HPDE6-E6E7 (cell line): ENCODE measurements around the gene IL21R.
"Not testable (repeated sequence)": the region's sequence is repeated elsewhere in the genome, so short reads cannot be mapped to it uniquely, and the experiment has no call there.

Experiments
- DNase-seq: peaks from one replicate; pipeline ENCODE4 v3.0.0; 2011; ENCODE audit warnings: missing footprints; ENCODE audit errors: extremely low spot score

The IL21R gene

DNA sequence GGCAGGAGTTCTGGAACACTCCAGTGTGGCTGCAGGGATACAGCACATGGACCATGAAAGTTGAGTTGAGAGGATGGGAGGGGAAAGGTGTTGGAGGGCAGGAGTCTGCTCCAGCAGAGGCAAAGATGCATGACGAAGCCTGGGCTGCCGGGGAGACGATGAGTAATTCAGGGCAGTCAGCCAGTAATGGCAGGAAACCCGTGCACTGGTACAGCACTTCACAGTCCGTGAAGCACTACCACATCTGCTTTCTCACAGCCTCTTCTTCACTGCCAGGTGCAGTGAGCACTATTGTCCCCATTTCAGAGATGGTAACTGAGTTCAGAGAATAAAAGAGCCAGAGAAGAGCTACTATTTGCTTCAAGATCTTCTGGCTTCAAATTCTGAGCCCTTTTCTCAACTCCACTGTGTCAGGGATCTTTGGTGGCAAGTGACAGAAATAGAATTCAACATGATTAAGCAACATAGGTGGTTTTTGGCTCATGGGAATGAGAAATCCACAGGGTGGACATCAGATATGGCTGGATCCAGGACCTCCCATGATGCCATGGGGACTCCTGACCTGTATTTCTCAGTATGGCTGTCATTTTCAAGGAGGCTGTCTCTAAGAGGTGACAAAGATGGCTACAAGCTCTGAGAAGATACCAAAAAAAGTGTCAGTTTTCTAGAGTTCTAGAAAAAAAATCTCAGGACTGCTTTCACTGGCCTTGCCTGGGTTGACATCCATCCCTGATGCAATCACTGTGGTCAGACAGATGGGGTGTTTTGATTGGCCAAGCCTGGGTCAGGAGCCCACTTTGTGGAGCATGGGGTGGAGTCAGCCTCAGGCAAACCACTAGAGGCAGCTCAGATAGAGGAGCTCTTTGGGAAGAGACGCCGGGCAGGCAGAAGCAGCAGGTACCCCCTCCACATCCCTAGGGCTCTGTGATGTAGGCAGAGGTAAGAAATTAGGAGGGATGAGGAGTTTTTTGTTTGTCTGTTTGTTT is 24.7 kb downstream of the IL21R start:
- peak; percentile 88 for DNase-seq

DNA sequence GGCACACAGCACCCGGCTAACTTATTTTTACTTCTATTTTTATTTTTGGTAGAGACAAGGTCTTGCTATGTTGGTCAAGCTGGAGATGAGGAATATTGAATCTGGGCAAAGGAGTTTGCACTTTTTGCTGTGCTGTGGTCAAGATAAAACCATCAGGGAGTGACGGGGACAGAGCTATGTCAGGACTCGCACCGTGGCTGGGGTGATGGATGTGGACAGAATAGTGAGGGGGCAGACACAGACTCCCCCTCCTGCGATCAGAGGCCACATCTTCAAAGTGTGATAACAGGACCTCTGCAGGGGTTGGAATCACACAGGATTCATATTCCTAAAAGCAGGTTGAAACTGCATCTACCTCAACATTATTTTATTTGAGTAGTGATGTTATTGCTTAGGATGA is 25.6 kb downstream of the IL21R start:
- no peak for DNase-seq

DNA sequence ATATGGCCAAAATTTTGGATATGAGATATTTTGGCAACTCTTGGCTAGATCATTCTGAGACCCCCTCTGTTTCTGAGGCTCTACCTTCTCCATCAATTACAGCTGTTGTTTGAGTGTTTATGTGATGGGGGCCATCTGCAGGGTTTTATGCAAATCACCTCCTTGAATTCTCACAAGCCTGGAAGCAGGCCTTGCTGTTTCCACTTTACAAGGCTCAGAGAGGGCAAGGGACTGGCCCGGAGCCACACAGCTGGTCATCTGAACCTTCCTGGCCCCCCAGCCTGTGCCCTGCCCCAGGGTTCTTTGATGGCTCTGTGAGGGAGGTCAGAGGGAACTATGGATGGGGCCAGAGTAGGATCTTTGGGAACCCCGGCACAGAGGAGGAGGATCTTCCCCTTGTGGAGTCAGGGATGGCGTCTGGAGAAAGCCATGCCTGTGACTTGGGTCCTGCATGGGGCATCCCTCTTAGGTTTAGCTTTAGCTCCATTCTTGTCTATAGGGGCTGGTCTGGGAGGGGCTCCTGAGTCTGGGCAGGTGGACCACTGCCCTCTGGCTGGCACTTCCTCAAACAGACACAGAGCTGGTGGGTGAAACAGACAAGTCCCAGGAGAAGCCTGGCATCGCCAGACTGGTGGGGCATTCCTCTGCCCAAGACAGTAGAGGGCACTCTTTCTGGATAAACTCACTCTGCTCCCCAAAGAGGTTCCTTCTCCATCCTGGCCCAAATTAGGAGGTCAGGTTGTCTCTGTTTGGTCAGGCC is 26.2 kb downstream of the IL21R start:
- no peak for DNase-seq

DNA sequence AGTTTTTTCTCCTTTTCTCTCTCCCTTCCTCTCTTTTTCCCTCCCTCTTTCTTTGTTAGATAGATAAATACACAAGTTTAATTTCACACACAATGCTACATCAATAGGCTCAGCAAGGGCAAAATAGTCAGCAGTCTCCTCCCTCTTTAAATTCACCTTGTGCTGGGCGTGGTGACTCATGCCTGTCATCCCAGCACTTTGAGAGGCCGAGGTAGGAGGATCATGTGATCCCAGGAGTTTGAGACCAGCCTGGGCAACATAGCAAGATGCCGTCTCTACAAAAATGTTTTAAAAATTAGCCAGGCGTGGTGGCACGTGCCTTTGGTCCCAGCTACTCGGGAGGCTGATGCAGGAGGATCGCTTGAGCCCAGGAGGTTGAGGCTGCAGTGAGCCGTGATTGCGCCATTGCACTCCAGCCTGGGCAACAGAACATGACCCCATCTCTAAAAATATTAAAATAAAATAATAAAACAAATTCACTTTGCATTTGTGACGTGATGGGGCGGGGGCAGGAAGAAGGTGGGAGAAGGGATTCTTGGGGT is 27.4 kb downstream of the IL21R start:
- no peak for DNase-seq

DNA sequence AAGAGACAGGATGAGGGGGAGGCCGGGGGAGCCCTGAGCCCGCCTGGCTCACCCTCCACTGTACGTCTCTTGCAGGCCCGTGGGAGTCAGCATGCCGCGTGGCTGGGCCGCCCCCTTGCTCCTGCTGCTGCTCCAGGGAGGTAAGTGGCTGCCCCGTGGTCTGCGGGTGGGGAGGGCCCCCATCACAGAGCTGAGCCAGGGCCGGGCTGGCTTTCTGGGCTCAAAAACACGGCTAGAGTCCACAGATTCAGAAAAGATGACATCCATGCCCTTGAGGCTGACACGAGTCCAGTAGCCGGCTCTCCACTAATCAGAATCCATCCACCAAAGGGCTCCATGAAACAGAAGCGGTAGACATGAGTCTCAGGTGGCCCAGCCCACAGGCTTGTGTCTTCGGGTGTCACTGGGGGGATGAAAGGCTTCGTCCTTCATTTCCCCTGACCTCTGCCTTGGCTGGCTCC is 28.0 kb downstream of the IL21R start:
- DNase-seq, result no peak

DNA sequence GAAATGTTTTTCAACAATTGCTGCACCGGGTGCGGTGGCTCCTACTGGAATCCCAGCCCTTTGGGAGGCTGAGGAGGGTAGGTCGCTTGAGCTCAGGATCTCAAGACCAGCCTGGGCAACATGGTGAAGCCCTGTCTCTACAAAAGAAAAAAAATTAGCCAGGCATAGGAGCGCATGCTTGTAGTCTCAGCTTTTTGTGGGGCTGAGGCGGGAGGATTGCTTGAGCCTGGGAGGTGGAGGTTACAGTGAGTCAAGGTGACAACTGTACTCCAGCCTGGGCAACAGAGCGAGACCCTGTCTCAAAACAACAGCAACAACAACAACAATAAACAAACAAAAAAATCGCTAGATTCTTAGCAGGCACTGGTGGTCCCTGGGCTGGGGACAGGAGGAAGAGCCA is 28.5 kb downstream of the IL21R start:
- no peak for DNase-seq

DNA sequence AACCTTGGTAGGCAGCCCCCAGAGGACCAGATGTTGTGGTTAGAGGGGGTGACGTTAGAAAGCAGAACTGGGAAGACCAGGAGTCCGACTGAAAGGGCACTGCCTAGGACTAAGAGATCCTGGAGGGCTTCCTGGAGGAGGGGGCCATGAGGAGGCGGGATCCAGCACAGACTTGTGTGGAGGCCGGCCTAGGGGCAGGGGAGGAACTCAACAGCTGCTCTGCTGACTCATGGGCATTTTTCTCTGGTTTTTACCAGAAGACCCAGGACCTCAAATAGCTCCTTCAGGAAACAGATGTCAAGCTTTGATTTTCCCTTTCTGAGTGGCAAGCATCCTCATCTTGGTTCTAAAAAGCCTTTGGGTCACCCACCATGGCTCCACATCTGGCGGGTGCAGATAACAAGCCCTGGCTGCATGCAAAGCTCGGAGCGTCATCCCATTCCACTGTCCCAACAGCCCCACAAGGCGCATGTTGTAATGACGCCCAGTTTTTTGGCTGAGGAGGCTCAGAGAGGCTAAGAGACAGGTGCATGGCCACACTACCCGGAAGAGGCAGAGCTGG is 29.0 kb downstream of the IL21R start:
- no peak for DNase-seq

DNA sequence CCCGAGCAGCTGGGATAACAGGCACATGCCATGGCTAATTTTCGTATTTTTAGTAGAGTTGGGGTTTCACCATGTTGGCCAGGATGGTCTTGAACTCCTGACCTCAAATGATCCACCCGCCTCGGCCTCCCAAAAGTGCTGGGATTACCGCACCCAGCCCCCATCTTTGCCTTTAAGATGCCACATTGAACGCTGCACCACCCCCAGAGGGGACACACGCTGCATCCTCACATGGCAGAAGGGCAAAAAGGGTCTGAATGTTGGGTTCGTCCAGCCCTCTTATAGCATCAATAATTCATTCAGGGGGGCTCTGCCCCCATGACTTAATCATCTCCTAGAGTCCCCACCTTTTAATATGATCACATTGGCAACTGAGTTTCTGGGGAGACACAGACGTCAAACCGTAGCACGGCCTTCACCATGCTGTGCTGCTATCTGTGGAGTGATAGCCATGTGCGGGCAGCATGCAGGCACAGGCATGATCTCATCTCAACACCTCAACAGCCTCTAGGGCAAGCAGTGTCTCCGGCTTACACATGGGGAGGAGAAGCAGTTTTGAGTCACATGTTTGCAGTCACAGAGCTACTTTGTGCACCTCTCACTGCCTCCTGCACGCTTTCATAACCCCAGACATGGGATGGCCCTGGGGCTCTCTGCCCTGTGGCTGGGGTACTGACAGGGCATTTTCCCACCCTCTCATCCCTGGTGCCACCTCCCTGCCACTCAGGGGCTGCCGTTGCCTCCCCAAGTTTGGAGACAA is 30.0 kb downstream of the IL21R start:
- peak; percentile 85 for DNase-seq

DNA sequence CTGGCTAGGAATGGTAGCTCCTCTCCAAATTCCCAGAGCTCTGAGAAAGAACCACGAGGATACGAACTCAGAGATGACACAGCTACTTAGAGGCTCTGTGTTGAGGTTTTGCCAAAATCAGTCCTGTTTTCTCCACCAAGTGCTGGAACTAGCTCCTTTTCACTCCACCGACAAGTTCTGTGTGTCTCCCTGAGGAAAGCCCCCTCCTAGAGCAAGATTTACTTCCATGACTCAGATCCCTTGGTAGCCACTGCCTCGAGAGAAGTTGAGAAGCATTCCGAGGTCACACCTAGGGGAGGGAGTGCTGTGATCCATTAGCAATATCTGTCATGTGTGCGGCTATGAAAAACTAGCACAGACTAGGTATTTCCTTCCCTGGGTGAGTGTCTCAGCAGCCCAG is 30.6 kb downstream of the IL21R start:
- peak; percentile 82 for DNase-seq

DNA sequence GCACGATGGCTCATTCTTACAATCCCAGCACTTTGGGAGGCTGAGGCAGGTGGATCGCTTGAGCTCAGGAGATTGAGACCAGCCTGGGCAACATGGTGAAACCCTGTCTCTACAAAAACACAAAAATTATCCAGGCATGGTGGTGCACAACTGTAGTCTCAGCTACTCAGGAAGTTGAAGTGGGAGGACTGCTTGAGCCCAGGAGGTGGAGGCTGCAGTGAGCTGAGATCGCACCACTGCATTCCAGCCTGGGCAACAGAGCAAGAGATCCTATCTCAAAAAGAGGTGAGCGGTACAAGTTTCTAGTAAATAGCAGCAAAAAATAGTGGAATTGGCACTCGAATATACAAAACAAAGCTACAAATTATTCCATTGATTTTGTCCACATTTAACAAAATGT is 31.2 kb downstream of the IL21R start:
- DNase-seq, result not testable (repeated sequence)

DNA sequence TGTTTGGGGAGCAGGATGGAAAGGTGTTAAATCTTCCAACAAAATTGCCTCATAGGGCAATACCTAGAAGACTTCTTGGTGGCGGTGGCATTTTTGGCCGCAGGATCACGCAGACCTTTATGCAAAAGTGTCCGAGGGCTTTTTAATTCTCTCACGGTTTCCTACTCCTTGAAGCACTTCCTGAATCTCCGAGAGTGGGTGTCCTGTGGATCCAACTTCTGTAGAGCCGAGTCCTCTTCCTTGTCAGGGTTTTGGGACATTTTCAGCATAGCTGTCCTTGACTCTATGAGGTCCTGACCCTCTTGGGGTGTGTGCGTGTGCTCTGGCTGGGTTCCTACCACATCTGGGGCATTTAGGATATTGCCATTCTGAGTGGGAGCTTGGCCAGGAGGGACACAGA is 31.7 kb downstream of the IL21R start:
- no peak for DNase-seq

DNA sequence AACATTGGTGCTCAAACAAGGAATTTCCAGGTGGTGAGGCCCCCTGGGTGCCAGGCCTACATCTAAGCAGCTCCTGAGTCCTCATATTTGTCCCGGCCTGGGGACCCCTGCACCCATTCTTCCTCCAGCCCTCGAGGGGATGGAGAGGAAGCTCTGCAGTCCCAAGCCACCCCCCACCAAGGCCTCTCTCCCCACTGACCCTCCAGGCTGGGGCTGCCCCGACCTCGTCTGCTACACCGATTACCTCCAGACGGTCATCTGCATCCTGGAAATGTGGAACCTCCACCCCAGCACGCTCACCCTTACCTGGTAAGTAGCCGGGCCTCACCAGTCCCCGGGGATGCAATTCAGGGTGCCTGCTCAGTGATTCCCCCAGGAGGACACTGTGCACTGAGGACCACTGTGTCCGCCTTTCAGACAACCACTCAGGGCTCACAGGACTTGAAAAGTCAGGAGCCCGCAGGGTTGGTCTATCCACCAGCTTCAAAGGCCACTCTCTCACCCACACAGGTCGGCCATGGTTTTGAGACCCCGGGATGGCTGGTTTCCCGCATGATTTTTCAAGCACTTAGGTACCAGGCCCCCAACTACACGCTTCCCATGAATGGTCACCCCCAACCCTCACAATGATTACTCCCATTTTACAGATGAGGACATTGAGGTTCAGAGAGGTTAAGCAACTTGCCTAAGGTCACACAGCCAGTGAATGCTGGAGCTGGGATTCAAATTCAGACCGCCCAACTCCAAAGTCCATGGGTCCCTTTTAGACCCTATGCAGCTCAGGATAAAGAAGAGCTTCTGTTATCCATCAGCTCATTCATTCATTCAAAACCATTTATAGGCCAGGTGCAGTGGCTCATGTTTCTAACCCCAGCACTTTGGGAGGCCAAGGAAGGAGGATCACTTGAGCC is 32.4 kb downstream of the IL21R start:
- no peak for DNase-seq

DNA sequence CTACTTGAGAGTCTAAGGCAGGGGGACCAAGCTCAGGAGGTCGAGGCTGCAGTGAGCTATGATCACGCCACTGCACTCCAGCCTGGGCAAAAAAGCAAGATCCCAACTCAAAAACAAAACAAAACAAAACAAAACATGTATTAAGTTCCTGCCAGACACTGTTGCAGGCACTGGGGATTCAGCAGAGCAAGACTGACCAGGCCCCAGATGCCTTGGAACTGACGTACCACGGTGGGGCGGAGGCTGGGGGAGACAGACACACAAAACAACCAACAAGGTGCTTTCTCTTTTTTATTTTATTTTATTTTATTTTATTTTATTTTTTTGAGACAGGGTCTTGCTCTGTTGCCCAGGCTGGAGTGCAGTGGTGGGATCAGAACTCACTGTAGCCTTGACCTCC is 33.2 kb downstream of the IL21R start:
- DNase-seq, result not testable (repeated sequence)

DNA sequence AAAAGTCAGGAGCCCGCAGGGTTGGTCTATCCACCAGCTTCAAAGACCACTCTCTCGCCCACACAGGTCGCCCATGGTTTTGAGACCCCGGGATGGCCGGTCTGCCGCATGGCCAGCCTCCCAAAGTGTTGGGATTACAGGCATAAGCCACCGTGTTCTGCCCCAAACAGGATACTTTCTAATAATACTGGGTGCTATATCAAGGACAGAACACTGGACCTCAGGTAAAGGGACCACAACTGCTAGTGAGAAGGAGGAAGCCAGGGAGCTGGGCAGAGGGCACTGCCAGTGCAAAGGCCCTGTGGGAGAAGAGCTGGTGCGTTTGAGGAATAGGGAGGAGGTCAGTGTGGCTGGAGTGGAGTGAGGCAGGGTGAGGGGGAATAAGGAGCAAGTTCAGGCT is 34.1 kb downstream of the IL21R start:
- no peak for DNase-seq

DNA sequence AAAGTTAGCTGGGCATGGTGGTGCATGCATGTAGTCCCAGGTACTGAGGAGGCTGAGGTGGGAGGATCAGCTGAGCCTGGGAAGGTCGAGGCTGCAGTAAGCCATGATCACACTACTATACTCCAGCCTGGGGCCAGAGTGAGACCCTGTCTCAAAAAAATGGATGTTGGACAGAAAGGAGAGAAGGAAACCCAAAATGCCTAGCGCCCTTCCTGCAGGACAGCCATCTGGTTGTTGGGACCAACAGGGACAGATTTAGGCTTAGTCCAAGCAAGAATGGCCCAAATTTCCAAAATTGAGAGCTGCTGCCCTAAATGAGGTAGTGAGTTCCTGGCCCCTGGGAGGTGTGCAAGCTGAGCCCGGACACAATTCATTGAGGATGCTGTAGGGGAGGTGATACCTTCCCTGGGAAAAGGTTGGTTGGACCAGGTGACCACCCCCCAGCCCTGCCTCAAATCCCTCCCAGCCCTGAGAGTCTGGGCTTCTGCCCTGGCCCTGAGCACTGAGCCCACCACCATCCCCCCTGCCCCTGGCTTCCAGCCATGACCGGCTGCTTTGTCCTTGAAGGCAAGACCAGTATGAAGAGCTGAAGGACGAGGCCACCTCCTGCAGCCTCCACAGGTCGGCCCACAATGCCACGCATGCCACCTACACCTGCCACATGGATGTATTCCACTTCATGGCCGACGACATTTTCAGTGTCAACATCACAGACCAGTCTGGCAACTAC is 35.1 kb downstream of the IL21R start:
- no peak for DNase-seq

DNA sequence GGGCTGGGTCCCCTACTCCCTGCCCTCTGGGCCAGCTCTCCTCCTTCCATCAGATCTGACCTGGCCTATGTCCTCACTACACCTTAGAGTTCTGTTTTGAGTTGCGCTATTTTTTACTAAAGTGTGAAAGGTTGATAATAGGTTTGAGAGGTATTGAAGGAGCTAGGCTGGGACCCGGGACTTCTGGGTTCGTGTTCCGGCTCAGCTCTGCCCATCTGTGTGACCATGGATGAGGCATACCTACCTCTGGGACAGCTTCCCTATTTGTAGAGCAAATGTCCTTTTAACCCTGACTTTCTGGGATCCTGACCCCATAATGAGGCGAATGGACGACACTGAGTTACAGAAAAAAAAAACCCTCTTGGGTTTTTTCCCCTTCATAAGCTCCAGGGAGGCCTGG is 36.0 kb downstream of the IL21R start:
- no peak for DNase-seq

DNA sequence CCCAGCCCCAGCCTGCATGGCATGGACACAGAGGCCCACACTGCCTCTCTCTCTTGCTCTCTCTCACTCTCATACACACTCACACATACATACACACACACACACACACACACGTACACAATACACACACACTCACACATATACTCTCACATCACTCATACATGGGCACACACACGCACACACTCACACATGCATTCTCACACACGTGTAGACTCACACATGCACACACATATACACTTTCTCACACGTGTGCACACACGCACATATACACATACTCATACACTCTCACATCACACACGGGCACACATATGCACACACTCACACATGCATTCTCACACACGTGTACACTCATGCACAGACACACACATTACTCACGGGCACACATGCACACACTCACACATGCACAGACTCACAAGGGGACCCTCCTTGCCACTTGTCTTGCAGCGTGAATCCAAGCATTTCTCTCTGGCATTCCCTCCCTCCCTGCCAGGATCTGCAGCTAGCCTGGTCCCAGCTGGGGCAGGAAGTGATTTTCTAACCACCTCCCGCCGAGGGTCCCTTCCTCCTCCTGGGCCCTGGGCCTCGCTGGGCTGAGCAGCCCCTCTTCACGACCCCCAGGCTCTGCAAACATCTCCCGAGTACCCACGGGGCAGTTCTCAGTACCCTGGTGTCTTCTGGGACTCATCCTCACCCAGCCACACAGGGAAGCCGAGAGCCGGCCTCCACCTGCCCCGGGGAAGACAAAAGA is 37.5 kb downstream of the IL21R start:
- no peak for DNase-seq

DNA sequence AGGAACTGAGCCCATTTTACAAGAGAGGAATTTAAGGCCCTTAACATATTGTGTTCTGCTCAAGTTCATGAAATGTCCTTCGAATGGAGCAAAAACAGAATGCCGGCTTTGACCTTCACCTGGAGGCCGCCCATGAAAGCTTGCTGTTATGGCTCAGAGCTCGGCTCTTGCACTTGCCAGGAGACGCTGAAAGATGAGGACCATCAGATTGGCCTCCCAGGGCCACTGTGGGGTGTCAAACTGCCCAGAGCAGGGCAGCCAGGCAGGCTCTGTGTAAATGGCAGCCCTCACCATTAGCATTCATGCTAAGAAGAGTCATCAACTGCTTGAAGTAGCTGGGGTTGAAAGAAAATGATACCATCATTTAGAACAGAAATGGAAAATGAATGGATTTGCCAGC is 39.3 kb downstream of the IL21R start:
- DNase-seq, result no peak

DNA sequence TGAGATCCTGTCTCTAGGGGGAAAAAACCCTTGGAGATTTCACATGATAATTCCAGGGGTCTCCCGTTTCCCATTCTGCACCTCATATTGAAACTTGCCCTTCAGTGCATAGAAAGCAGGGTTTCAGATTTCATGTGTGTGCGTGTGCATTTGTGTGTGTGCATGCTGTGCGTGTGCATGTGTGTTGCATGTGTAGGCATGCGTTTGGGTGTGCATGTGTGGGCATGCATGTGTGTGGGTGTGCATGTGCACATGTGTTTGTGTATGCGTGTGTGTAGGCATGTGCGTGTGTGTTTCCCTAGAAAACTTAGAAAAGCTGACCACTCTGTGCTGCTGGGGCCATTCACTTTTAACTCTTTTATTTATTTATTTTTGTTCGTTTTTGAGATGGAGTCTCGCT is 40.0 kb downstream of the IL21R start:
- no peak for DNase-seq
